Neutrophil (primary cell): Measurements from ENCODE around the gene HOXD1.

Source experiments
- H3K27ac ChIP-seq: fragments of 200-600 bp; sonication (generic); 2 replicates; pipeline ENCODE4 v1.5.1; 2016; ENCODE audit warnings: mild to moderate bottlenecking, moderate library complexity
- H3K27me3 ChIP-seq: fragments of 200-600 bp; sonication (generic); 2 replicates; pipeline ENCODE4 v1.6.0; 2016; ENCODE audit warnings: mild to moderate bottlenecking
- H3K36me3 ChIP-seq: fragments of 200-600 bp; sonication (generic); 2 replicates; pipeline ENCODE4 v1.5.1; 2017
- H3K4me1 ChIP-seq, 2 experiments: fragments of 200-600 bp in 1 of 2; sonication (generic) in 1 of 2; 1 replicate in 1 of 2; 2 replicates in 1 of 2; pipeline versions ENCODE4 v1.5.1 to v1.6.1; 2013 to 2016; ENCODE audit warnings: low read depth in 1 of 2, low read length in 1 of 2, mild to moderate bottlenecking in 1 of 2, moderate library complexity in 1 of 2; ENCODE audit not compliant: control insufficient read depth in 1 of 2, insufficient read depth in 1 of 2
- H3K4me3 ChIP-seq, 2 experiments: fragments of 200-600 bp in 1 of 2; sonication (generic) in 1 of 2; 1 replicate in 1 of 2; 2 replicates in 1 of 2; pipeline ENCODE4 v1.5.1; 2013 to 2016; ENCODE audit warnings: low read depth in 1 of 2, low read length in 1 of 2, mild to moderate bottlenecking in 1 of 2, moderate library complexity in 1 of 2
- H3K9me3 ChIP-seq: fragments of 200-600 bp; sonication (generic); 2 replicates; pipeline ENCODE4 v1.5.1; 2016
- CTCF ChIP-seq: fragments of 200-600 bp; sonication (generic); IDR thresholded peaks from 2 replicates; pipeline ENCODE4 v1.5.1; 2016; ENCODE audit warnings: antibody characterized with exemption

Gene HOXD1

GRCh38 chr2:176156807-176157498 is 31.5 kb upstream of the HOXD1 start, which contains the start of gene HOXD3:
HOXD3 (plus strand) TSS chr2:176157307; CDS start chr2:176169115, 11,808 bp downstream.
- Histone ChIP-seq H3K27me3 (peaks cover 100% of the 10 kb centered on the region), H3K4me1 (no peaks in the 10 kb centered on the region), H3K27ac (no peak within 1 kb of the TSS), H3K36me3 (no peaks in the 10 kb centered on the region), H3K4me3 (no peak within 1 kb of the TSS), H3K9me3 (no peaks in the 10 kb centered on the region)
- TF ChIP-seq CTCF = no peak

- H3K27ac ChIP-seq = no peak overlapping the region
- no peaks in the 10 kb centered on the region for H3K36me3 ChIP-seq
- H3K9me3 ChIP-seq = no peaks in the 10 kb centered on the region
- no peaks in the 10 kb centered on the region for H3K4me1 ChIP-seq
- H3K4me3 ChIP-seq = no peak overlapping the region
- H3K27me3 ChIP-seq = peaks cover 100% of the 10 kb centered on the region
- no peak for TF ChIP-seq CTCF
Measured at GRCh38 chr2:176157499-176158185, 30.8 kb upstream of the HOXD1 start.

GRCh38 chr2:176158186-176158591 is 30.3 kb upstream of the HOXD1 start:
- no peaks in the 10 kb centered on the region for H3K9me3 ChIP-seq
- H3K36me3 ChIP-seq = no peaks in the 10 kb centered on the region
- H3K27me3 ChIP-seq = peaks cover 100% of the 10 kb centered on the region
- TF ChIP-seq CTCF = no peak
- H3K27ac ChIP-seq = no peak overlapping the region
- H3K4me1 ChIP-seq = no peaks in the 10 kb centered on the region
- H3K4me3 ChIP-seq = no peak overlapping the region

- Histone ChIP-seq H3K4me3 (no peak overlapping the region), H3K4me1 (no peaks in the 10 kb centered on the region), H3K27ac (no peak overlapping the region), H3K9me3 (no peaks in the 10 kb centered on the region), H3K27me3 (peaks cover 100% of the 10 kb centered on the region), H3K36me3 (no peaks in the 10 kb centered on the region)
- TF ChIP-seq CTCF = no peak
Measured at GRCh38 chr2:176158855-176159662, 29.4 kb upstream of the HOXD1 start.

GRCh38 chr2:176159663-176160250 is 28.7 kb upstream of the HOXD1 start:
- H3K4me3 ChIP-seq = no peak overlapping the region
- no peaks in the 10 kb centered on the region for H3K9me3 ChIP-seq
- peaks cover 0 to under 1% of the 10 kb centered on the region in 2 experiments for H3K4me1 ChIP-seq
- no peak overlapping the region for H3K27ac ChIP-seq
- no peaks in the 10 kb centered on the region for H3K36me3 ChIP-seq
- TF ChIP-seq CTCF = no peak
- H3K27me3 ChIP-seq = peaks cover 100% of the 10 kb centered on the region
